HG03135 (cell line): ENCODE data around the gene DCAF6.
"Not testable (repeated sequence)": the region's sequence is repeated elsewhere in the genome, so short reads cannot be mapped to it uniquely, and the experiment has no call there.

ENCODE experiments used
- ATAC-seq: cut with Tn5 transposase; IDR thresholded peaks from one replicate; pipeline ENCODE4 v1.9.1; 2021; ENCODE audit warnings: mild to moderate bottlenecking, moderate library complexity; ENCODE audit not compliant: unreplicated experiment

DCAF6 gene

GRCh38 chr1:167936068-167936929 lies at the start of gene DCAF6:
TSS of gene DCAF6 (plus strand) at chr1:167936683. CDS start at chr1:167936912, 229 bp downstream.
- peak; percentile 77 for ATAC-seq

GRCh38 chr1:167887187-167887586 lies 49.3 kb upstream of the DCAF6 start:
- ATAC-seq, result not testable (repeated sequence)

- no peak for ATAC-seq
Measured at GRCh38 chr1:167890400-167890799, 46.1 kb upstream of the DCAF6 start.

- ATAC-seq, result no peak
Measured at GRCh38 chr1:167893798-167894197, 42.7 kb upstream of the DCAF6 start.

GRCh38 chr1:167898578-167899222 lies 37.8 kb upstream of the DCAF6 start:
- no peak for ATAC-seq

GRCh38 chr1:167899253-167899681 lies 37.2 kb upstream of the DCAF6 start:
- peak; percentile 88 for ATAC-seq

GRCh38 chr1:167900907-167901306 lies 35.6 kb upstream of the DCAF6 start:
- no peak for ATAC-seq

GRCh38 chr1:167904652-167905130 lies 31.8 kb upstream of the DCAF6 start:
- no peak for ATAC-seq

- ATAC-seq, result no peak
Measured at GRCh38 chr1:167905182-167905581, 31.3 kb upstream of the DCAF6 start.

GRCh38 chr1:167905671-167906070 lies 30.8 kb upstream of the DCAF6 start:
- no peak for ATAC-seq

- ATAC-seq, result no peak
Measured at GRCh38 chr1:167909691-167910180, 26.7 kb upstream of the DCAF6 start.

GRCh38 chr1:167910530-167910929 lies 26.0 kb upstream of the DCAF6 start:
- ATAC-seq, result no peak

GRCh38 chr1:167911413-167911812 lies 25.1 kb upstream of the DCAF6 start:
- ATAC-seq, result no peak

- no peak for ATAC-seq
Measured at GRCh38 chr1:167912294-167912693, 24.2 kb upstream of the DCAF6 start.

- ATAC-seq, result no peak
Measured at GRCh38 chr1:167913895-167914496, 22.5 kb upstream of the DCAF6 start, which contains the start of gene ADCY10. TSS of gene ADCY10 (minus strand) at chr1:167914134. CDS start at chr1:167905140, 8,994 bp downstream.

GRCh38 chr1:167915569-167915968 lies 20.9 kb upstream of the DCAF6 start:
- ATAC-seq, result no peak

- ATAC-seq, result no peak
Measured at GRCh38 chr1:167916766-167917511, 19.5 kb upstream of the DCAF6 start.

GRCh38 chr1:167922023-167922422 lies 14.5 kb upstream of the DCAF6 start:
- no peak for ATAC-seq

- ATAC-seq, result no peak
Measured at GRCh38 chr1:167922611-167923074, 13.8 kb upstream of the DCAF6 start.

GRCh38 chr1:167923324-167924056 lies 13.0 kb upstream of the DCAF6 start:
- ATAC-seq, result no peak
